Naive thymus-derived CD8-positive, alpha-beta T cell (primary cell): Measurements from ENCODE around the gene CA14. TPM values are rescaled to one million over a fixed set of nuclear protein-coding genes. Genes with fewer than 3 reads are reported as not detected.
"Not testable (repeated sequence)": the region's sequence is repeated elsewhere in the genome, so short reads cannot be mapped to it uniquely, and the experiment has no call there.

ENCODE experiments used
- ATAC-seq, 2 donors: fragments of 150-1000 bp; cut with Tn5 transposase in 1 of 2; sonication (Bioruptor Pico), chemical (Tn5 transposase) in 1 of 2; 1 replicate in 1 of 2; 2 replicates in 1 of 2; pipeline ENCODE4 v1.10.0; 2021; ENCODE audit warnings: mild to moderate bottlenecking in 2 of 2, moderate library complexity in 2 of 2
- POLR2A ChIA-PET: fragments of 350-600 bp; sonication (Branson Sonifier 250); formaldehyde crosslinking; loops from one replicate; lab custom pipeline; 2021; ENCODE audit warnings: antibody characterized with exemption; lab: Charles Lee
- DNase-seq, 10 donors: peaks; one replicate each; pipeline versions ENCODE4 v3.0.0 to v3.0.0-alpha.2; 2020 to 2022
- H3K27ac Mint-ChIP-seq, 10 donors: one replicate each; pipeline ENCODE4 v1.8.0; 2020 to 2022; ENCODE audit warnings: mild to moderate bottlenecking in 10 of 10, mixed read lengths in 10 of 10, moderate library complexity in 4 of 10, inconsistent platforms in 1 of 10
- H3K27me3 Mint-ChIP-seq, 5 donors: one replicate each; pipeline ENCODE4 v1.8.0; 2021 to 2022; ENCODE audit warnings: mixed read lengths in 5 of 5
- H3K36me3 Mint-ChIP-seq, 3 donors: one replicate each; pipeline ENCODE4 v1.8.0; 2020 to 2022; ENCODE audit warnings: mixed read lengths in 3 of 3, mild to moderate bottlenecking in 2 of 3, inconsistent platforms in 1 of 3
- H3K4me1 Mint-ChIP-seq, 4 donors: one replicate each; pipeline ENCODE4 v1.8.0; 2021 to 2022; ENCODE audit warnings: mixed read lengths in 4 of 4
- H3K4me3 Mint-ChIP-seq, 10 donors: one replicate each; pipeline ENCODE4 v1.8.0; 2020 to 2022; ENCODE audit warnings: mild to moderate bottlenecking in 10 of 10, mixed read lengths in 10 of 10, moderate library complexity in 6 of 10, inconsistent platforms in 1 of 10
- H3K9me3 Mint-ChIP-seq, 9 donors: one replicate each; pipeline ENCODE4 v1.8.0; 2020 to 2022; ENCODE audit warnings: mixed read lengths in 9 of 9, mild to moderate bottlenecking in 3 of 9, inconsistent platforms in 1 of 9, moderate library complexity in 1 of 9
- polyA plus RNA-seq, 3 donors: library from polyadenylated mRNA; unstranded; fragments of 300-500 nt; fragmentation: Illumina TruSeq; gene quantifications; one replicate each; pipeline ENCODE4 v1.2.3, GENCODE V29; 2021
- total RNA-seq, 8 experiments: library from RNA in 2 of 8; stranded (reverse) in 2 of 8; gene quantifications; one replicate each; pipeline ENCODE4 v1.2.3 and lab custom pipeline; 2021 to 2026

The CA14 gene
- total and polyA plus RNA-seq, 5 experiments from 2014 or later = 0.20 to 1.0 (median 0.37) TPM; not detected in 2

DNA sequence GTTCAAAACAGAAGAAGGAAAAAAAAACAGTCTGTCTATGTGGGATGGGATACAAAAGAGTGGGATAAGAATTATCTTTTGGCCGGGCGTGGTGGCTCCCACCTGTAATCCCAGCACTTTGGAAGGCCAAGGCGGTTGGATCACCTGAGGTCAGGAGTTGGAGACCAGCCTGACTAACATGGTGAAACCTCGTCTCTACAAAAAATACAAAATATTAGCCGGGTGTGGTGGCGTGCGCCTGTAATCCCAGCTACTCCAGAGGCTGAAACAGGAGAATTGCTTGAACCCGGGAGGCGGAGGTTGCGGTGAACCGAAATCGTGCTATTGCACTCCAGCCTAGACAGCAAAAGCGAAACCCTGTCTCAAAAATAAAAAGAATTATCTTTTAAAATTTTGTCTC lies 20.4 kb upstream of the CA14 start:
- peak overlapping the region in 2 of 10 donors; percentile 70 to 73 for H3K27ac Mint-ChIP-seq
- not testable (repeated sequence) for H3K36me3 Mint-ChIP-seq, H3K27me3 Mint-ChIP-seq, H3K9me3 Mint-ChIP-seq, ATAC-seq, DNase-seq
- POLR2A ChIA-PET = interaction anchor here (0.7 to 4.8 kb wide), 3 partner anchors 23 to 349 kb away, joined by 3 to 46 read pairs (median 3); a partner anchor contains a TSS
- H3K4me1 Mint-ChIP-seq = peaks cover 11 to 21% (median 19%) of the 10 kb centered on the region in 4 donors
- H3K4me3 Mint-ChIP-seq = peak overlapping the region in 2 of 10 donors; percentile 8 to 59

DNA sequence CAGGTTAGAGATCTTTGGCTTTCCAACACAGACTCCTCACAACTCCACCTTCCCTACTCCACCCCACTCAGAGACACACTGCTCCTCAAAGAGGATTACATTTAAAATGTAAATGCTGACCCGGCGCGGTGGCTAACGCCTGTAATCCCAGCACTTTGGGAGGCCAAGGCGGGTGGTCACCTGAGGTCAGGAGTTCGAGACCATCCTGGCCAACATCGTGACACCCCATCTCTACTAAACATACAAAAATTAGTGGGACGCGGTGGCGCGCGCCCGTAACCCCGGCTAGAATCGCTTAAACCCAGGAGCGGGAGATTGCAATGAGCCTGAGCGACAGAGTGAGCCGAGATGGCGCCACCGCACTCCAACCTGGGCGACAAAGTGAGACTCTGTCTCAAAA lies 19.8 kb upstream of the CA14 start:
- Mint-ChIP-seq H3K4me3 (peak overlapping the region in 5 of 10 donors; percentile 8 to 59 (median 19)), H3K9me3 (no peaks in the 10 kb centered on the region), H3K4me1 (peaks cover 11 to 21% (median 18%) of the 10 kb centered on the region in 4 donors), H3K27me3 (no peaks in the 10 kb centered on the region), H3K36me3 (no peaks in the 10 kb centered on the region), H3K27ac (peak overlapping the region in 1 of 10 donors; percentile 60)
- POLR2A ChIA-PET = interaction anchor here (1.2 kb wide), 1 partner anchor 350 kb away, joined by 3 read pairs; a partner anchor contains a TSS
- DNase-seq = no peak
- ATAC-seq = no peak

DNA sequence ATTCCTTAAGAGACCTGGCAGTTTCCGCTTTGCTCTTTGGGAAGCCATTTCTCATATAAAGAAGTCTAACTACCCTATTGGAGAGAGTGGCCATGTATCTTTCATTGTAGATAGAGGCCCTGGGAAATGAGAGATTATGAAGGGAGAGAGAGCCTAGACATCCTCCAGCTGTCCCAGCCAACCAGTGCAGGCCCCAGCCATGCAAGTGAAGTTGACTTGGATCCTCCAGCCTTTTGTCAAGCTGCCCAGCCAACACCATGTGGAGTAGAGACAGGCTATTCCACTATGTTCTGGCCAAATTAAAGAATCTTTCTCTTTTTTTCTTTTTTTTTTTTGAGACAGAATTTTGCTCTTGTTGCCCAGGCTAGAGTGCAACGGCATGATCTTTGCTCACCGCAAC lies 14.6 kb upstream of the CA14 start:
- DNase-seq (no peak), ATAC-seq (no peak)
- Mint-ChIP-seq H3K4me3 (no peak overlapping the region), H3K27me3 (peaks cover 0 to 2% (median 0%) of the 10 kb centered on the region in 5 donors), H3K4me1 (no peaks in the 10 kb centered on the region), H3K36me3 (no peaks in the 10 kb centered on the region), H3K9me3 (no peaks in the 10 kb centered on the region), H3K27ac (no peak overlapping the region)
- POLR2A ChIA-PET = interaction anchor here (0.6 kb wide), 2 partner anchors 52 to 250 kb away, joined by 3 to 6 read pairs; no protein-coding TSS in a partner anchor

DNA sequence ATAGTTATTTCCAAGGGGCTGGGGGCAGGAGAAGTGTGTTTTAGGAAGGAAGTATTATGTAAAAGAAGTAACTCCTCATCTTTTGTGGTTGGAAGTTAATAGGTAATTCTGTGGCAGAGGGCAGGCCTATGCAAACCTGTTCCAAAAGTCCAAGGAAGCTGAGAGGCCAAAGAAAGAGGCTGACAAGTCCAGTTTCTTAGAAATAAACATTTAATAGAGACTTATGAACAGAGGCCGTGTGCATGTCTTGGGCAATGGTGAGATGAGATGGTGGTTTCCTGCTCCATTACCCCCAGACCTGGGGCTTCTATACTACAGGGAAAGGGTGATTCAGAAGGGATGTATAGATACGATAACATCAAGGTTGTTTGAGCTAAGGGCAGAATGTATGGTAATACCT lies 7.6 kb upstream of the CA14 start:
- no peak overlapping the region for H3K4me3 Mint-ChIP-seq
- no peaks in the 10 kb centered on the region for H3K9me3 Mint-ChIP-seq
- no peak overlapping the region for H3K27ac Mint-ChIP-seq
- H3K36me3 Mint-ChIP-seq = no peaks in the 10 kb centered on the region
- no peaks in the 10 kb centered on the region for H3K4me1 Mint-ChIP-seq
- POLR2A ChIA-PET = no interaction called here
- H3K27me3 Mint-ChIP-seq = peaks cover 0 to 6% (median 2%) of the 10 kb centered on the region in 5 donors
- ATAC-seq = no peak
- DNase-seq = no peak

DNA sequence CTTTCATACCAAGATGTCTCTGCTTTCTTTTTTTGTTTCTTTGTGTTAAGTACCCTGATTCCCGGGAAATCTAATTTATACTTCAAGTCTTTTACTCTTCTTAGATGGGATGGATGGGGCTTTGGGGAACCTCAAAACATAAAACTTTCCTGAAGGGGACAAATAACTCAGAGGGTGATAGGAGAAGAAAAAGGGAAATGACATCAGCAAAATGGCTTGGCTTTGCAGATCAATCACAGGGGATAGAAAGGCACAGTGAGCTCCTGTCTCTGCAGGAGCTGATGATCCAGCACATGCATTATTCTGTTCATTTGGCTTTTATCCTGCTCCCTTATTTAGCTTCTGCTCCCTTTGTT lies 1.4 kb upstream of the CA14 start:
- POLR2A ChIA-PET = interaction anchor here (0.6 to 2.6 kb wide), 7 partner anchors 10 to 25 kb away, joined by 3 to 11 read pairs (median 4); partner anchors contain the start of gene APH1A
- Mint-ChIP-seq H3K9me3 (no peaks in the 10 kb centered on the region), H3K4me3 (peak overlapping the region; percentile 16 to 88 (median 76)), H3K4me1 (peaks cover 10 to 24% (median 17%) of the 10 kb centered on the region in 4 donors), H3K27me3 (peaks cover 7 to 35% (median 33%) of the 10 kb centered on the region in 5 donors), H3K27ac (peak overlapping the region in 2 of 10 donors; percentile 19 to 26), H3K36me3 (no peaks in the 10 kb centered on the region)
- ATAC-seq (peak in 1 of 2 donors; percentile 9), DNase-seq (no peak)

DNA sequence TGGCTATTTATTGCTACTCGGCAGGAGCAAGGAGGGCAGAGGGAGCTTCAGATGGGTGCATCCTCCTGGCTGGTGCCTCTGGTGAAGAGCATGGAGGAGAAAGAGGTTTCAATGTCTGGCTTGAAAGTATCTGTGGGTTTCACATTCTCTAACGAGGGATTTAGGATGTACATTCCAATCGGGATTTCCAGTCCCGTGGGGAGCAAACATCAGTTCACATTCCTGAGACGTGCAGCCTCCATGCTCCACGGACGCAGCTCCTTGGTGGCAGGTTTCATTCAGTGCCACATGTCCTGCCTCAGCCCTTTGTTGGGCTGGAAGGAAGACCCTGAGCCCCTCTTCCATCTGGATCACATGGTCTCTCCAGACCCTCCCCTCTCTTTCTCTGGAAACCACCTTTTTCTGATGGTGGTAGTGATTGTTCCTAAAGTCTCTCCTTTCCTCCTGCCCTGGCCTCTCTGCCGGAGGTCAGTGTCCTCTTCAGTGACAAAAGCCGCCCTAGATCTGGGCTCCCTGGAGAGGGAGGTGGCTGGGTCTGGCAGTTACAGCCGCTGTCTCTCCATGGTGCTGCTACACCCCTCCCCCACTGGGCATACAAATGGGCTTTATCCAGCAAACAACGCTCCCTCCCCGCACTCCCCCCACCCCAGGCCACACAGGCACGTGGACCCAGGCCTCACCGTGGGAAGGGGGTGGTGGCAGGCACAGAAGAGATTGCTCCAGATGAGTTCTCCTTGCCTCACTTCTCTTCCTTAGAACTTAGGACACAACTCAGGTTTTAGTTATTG lies 826 bp upstream of the CA14 start:
- Mint-ChIP-seq H3K4me3 (peak overlapping the region in 4 of 10 donors; percentile 12 to 65 (median 30)), H3K27ac (peak overlapping the region in 3 of 10 donors; percentile 44 to 68 (median 52)), H3K27me3 (peaks cover 6 to 35% (median 33%) of the 10 kb centered on the region in 5 donors), H3K9me3 (no peaks in the 10 kb centered on the region), H3K36me3 (no peaks in the 10 kb centered on the region), H3K4me1 (peaks cover 10 to 24% (median 17%) of the 10 kb centered on the region in 4 donors)
- ATAC-seq (no peak), DNase-seq (no peak)
- POLR2A ChIA-PET = interaction anchor here (0.6 to 2.6 kb wide), 6 partner anchors 9 to 25 kb away, joined by 3 to 11 read pairs (median 4); partner anchors contain the start of gene APH1A

DNA sequence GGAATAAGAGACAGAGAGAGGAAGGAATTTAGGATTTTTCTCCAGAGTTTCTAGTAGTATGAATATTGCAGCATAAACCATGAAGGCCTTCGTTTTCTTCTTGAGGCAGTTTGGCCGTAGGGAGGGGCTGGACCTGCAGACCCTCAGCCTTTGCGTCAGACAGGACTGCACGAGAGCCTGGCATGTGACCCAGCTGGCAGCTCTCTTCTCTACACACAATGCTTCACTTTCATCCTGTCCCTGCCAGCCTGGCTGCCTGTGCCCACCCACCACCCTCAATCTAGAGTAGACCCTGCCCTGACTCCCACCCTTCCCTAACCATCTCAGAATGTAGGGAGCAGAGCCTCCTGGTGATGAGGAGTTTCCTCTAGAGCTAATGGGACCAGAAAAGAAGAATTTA lies 1.6 kb downstream of the CA14 start:
- no peak for DNase-seq
- Mint-ChIP-seq H3K9me3 (no peaks in the 10 kb centered on the region), H3K4me1 (peaks cover 10 to 24% (median 18%) of the 10 kb centered on the region in 4 donors), H3K36me3 (no peaks in the 10 kb centered on the region), H3K4me3 (no peak overlapping the region), H3K27me3 (peaks cover 6 to 35% (median 28%) of the 10 kb centered on the region in 5 donors), H3K27ac (peak overlapping the region in 1 of 10 donors; percentile 40)
- POLR2A ChIA-PET = interaction anchor here (0.6 to 0.8 kb wide), 2 partner anchors 10 to 109 kb away, joined by 4 read pairs; partner anchors contain the start of gene APH1A
- no peak for ATAC-seq

DNA sequence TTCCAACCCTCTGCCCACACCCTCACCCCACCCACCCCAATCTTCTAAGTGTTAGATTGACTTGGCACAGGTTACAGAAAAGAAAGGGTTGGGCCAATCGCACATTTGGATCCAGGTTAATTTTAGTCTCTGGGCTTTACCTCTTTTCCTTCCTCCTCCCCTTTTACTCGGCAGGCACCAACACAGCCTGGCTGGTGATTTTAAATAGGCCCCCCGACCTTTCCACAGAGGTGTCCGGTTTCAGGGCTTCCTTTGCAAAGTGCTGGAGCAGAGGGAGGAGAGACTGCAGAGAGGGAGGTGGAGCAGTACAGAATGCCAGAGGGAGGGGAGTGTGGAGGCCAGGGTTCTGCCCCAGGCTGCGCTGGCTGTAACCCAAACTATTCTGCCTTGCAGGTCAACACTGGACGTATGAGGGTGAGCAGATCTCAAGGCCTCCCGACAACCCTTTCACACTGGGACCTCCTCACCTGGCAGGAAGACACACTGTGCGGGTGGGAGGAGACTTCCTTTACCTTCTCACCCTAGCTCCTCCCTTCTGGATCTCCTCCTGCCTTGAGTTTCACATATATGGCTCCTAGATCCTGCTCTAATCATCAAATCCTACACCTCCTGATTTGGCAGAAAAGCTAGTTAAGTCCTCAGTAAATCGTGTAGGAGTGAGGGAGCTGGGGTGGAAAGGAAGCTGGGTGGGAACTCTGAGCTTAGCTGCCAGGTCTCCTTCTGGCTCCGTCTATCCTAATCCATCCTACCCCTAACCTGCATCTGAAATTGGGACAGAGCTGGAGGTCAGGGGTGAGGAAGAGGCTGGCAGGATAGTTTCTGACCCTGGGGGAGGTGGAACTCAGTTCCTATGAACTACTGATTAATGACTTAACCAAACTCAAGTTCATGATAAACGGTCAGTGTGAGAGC lies 2.4 kb downstream of the CA14 start:
- Mint-ChIP-seq H3K36me3 (peaks cover 0 to 7% (median 0%) of the 10 kb centered on the region in 3 donors), H3K9me3 (no peaks in the 10 kb centered on the region), H3K27me3 (peaks cover 6 to 35% (median 28%) of the 10 kb centered on the region in 5 donors), H3K4me3 (no peak overlapping the region), H3K27ac (no peak overlapping the region), H3K4me1 (peaks cover 10 to 24% (median 18%) of the 10 kb centered on the region in 4 donors)
- DNase-seq (no peak), ATAC-seq (no peak)
- POLR2A ChIA-PET = interaction anchor here (0.6 to 1.2 kb wide), 4 partner anchors 9 to 108 kb away, joined by 4 to 5 read pairs (median 4); partner anchors contain the start of gene APH1A

DNA sequence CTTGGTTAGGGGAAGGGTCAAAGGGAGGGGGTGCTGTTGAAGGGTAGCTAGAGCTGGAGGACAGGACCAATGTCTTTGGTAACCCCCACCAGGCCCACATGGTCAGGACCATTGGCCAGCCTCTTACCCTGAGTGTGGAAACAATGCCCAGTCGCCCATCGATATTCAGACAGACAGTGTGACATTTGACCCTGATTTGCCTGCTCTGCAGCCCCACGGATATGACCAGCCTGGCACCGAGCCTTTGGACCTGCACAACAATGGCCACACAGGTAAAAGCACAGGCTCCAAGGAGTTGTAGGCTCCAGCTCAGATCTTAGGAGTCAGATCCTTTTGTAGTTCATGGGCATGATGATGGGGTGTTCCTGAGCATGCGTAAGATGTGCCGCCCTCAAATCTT lies 3.8 kb downstream of the CA14 start:
- POLR2A ChIA-PET = interaction anchor here (1.2 kb wide), 1 partner anchor 8 kb away, joined by 5 read pairs; the partner anchor contains the start of gene APH1A
- peaks cover 0 to 20% (median 2%) of the 10 kb centered on the region in 3 donors for H3K36me3 Mint-ChIP-seq
- no peak for DNase-seq
- no peak overlapping the region for H3K4me3 Mint-ChIP-seq
- H3K9me3 Mint-ChIP-seq = no peaks in the 10 kb centered on the region
- no peak for ATAC-seq
- H3K27ac Mint-ChIP-seq = peak overlapping the region in 1 of 10 donors; percentile 75
- peaks cover 3 to 18% (median 8%) of the 10 kb centered on the region in 4 donors for H3K4me1 Mint-ChIP-seq
- H3K27me3 Mint-ChIP-seq = peaks cover 2 to 27% (median 20%) of the 10 kb centered on the region in 5 donors

DNA sequence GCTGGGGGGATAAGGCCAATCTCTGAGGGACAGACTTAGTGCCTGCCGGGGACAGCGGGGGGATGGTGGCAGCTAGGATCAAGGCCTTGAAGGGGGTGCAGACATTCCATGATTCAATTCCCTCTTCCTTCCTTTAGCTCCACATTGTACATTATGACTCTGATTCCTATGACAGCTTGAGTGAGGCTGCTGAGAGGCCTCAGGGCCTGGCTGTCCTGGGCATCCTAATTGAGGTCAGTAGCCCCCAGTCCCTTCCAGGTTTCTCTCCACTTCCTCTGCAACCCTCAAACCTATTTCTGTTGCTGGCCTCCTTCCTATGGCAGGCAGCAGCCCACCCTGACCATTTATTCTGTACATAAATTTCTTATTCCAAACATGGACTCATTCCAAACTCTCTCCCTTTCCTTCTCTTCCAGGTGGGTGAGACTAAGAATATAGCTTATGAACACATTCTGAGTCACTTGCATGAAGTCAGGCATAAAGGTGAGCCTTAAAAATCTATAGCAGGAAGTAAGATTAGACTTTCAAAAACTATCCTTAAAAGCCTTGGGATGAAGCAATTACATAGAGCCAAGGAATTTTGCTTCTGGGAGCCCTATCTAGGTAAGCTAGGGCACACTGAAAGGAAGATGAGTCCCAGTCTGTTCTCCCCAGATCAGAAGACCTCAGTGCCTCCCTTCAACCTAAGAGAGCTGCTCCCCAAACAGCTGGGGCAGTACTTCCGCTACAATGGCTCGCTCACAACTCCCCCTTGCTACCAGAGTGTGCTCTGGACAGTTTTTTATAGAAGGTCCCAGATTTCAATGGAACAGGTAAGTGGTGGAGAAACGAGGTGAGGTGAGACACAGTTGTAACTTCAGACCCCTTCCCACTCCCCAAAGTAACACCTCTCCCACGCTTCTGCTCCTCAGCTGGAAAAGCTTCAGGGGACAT lies 5.1 kb downstream of the CA14 start:
- Mint-ChIP-seq H3K36me3 (peaks cover 0 to 32% (median 2%) of the 10 kb centered on the region in 3 donors), H3K27me3 (peaks cover 2 to 14% (median 7%) of the 10 kb centered on the region in 5 donors), H3K4me1 (peaks cover 5 to 18% (median 15%) of the 10 kb centered on the region in 4 donors), H3K9me3 (no peaks in the 10 kb centered on the region), H3K27ac (peak overlapping the region in 9 of 10 donors; percentile 26 to 84 (median 66)), H3K4me3 (no peak overlapping the region)
- POLR2A ChIA-PET = interaction anchor here (0.5 to 0.9 kb wide), 2 partner anchors 10 to 57 kb away, joined by 3 to 4 read pairs; partner anchors contain the start of gene C1orf54
- peak in 1 of 2 donors; percentile 35 for ATAC-seq
- no peak for DNase-seq

DNA sequence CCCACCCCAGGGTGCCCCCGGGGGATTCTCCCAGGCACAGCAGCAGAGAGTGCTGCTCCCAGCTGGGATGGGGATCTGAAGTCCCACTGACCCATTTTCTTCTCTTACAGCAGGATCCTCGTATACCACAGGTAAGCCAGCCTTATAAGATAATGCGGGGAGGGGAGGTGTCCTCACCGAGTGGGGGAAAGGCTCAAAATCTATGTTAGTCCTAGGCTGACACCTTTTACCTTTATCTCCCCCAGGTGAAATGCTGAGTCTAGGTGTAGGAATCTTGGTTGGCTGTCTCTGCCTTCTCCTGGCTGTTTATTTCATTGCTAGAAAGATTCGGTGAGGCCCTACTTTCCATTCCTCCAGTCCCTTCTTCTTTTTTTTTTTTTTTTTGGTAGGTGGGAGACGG lies 6.0 kb downstream of the CA14 start:
- Mint-ChIP-seq H3K4me1 (peaks cover 14 to 27% (median 24%) of the 10 kb centered on the region in 4 donors), H3K36me3 (peaks cover 0 to 33% (median 2%) of the 10 kb centered on the region in 3 donors), H3K27me3 (peaks cover 0 to 6% (median 0%) of the 10 kb centered on the region in 5 donors), H3K4me3 (no peak overlapping the region), H3K27ac (peak overlapping the region in 1 of 10 donors; percentile 58), H3K9me3 (no peaks in the 10 kb centered on the region)
- DNase-seq (no peak), ATAC-seq (no peak)
- POLR2A ChIA-PET = interaction anchor here (0.7 to 0.9 kb wide), 2 partner anchors 9 to 16 kb away, joined by 4 to 5 read pairs; partner anchors contain the start of gene C1orf54
